HG03457 (cell line): Measurements from ENCODE around the gene CNN3.

Experiments
- ATAC-seq: cut with Tn5 transposase; IDR thresholded peaks from one replicate; pipeline ENCODE4 v1.9.1; 2021; ENCODE audit warnings: moderate number of reproducible peaks; ENCODE audit not compliant: unreplicated experiment

The CNN3 gene

DNA sequence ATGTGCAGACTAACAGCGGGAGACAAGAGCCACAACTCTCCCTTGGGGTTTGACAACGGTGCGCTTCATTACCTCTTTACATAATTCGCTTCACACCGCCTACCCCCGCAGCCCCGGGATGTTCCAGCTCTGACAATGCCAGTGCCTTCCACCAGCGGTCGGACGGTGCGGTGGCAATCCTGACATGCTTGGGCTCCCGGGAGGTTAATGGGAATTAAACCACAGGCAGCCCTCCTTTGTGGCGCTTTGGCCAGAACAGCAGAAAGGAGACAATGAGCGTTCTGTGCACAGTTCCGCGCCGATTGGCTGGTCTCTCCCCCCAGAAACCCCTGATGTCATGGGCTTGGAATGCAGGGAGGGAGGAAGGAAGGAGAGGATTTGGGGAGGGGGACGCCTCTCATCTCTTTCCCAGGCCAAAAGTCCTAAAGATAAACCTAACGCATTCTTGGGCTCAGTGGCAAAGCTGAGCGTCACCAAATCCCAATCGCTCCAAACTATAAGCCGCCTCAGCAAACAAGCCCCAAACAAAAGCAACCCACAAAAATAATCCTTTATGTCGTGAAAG lies 1.3 kb downstream of the CNN3 start:
- no peak for ATAC-seq

DNA sequence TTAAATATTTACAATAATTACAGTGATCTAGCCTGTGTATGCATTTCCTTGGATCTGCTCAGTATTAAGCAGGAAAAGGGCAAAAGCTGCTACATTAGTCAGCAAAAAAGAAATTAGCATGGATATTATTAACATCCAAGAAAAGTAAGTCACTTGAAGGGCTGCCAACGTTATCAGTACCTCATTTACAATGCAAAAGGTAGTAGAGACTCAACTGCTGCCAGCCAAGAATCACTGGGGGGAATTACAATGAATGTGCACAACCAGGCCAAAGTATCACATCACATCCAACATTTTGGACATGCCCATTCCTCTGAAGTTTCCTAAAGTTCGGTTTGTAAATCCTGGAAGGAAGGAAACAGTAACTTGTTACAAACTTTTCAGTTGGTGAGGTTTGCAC lies 1.9 kb downstream of the CNN3 start:
- no peak for ATAC-seq

DNA sequence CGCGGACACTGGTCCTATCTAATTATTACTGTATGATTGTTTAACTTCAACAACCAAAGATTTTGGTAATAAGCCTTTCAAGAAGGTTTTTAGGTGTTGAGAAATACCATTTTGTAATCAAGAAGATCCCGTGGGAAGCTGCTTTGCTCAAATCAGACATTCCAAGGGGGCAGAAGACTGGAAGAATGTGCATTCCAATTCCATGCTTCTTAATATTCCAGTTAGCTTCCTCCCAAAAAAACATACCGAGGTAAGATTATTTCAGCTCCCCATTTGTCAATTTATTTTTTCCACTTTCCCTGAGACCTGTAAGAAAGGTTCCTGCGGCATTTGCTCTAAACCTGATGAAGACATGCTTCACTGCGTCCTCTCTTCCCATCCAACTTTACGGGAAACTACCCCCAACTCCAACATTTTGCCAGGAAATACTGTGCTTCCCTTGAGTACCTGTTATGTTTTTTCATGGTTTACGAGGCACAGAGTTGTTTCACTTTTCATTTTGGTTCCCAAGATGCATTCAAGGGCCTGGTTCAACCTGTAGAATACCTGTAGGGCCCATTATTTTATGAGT lies 4.1 kb downstream of the CNN3 start:
- ATAC-seq, result no peak

DNA sequence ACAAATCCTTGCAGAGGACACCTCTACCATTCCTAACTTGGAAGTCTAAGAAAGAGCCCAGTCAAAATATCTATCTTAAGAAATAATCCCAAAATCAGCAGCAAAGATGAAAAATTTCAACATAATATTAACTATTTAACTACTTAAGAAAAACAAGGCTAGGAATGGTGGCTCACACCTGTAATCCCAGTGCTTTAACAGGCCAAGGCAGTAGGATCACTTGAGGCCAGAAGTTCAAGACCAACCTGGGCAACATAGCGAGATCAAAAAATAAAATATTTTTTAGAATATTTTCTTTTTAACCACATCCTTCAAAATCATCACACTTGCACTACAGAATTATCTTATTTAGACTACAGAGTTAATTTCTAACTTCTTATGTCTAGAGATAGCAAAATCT lies 4.9 kb downstream of the CNN3 start:
- ATAC-seq, result no peak

DNA sequence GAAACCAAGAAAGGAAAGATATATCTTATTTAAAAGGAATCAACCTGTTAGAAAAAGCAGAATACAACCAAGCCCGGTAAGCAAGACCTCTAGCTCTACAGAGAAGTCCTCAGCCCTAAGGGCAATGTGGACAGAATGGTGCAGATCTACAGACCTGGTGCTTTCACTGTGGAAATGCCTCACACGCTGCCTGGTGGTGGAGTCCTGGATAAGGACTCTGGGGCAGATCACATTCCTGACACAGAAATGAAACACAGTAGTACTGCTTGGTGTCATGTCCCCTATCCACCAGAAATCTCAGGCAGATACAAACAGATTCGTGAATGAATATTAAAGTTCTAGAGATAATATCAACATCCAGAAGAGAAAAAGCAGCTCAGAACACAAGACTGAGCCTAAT lies 6.8 kb downstream of the CNN3 start:
- no peak for ATAC-seq

DNA sequence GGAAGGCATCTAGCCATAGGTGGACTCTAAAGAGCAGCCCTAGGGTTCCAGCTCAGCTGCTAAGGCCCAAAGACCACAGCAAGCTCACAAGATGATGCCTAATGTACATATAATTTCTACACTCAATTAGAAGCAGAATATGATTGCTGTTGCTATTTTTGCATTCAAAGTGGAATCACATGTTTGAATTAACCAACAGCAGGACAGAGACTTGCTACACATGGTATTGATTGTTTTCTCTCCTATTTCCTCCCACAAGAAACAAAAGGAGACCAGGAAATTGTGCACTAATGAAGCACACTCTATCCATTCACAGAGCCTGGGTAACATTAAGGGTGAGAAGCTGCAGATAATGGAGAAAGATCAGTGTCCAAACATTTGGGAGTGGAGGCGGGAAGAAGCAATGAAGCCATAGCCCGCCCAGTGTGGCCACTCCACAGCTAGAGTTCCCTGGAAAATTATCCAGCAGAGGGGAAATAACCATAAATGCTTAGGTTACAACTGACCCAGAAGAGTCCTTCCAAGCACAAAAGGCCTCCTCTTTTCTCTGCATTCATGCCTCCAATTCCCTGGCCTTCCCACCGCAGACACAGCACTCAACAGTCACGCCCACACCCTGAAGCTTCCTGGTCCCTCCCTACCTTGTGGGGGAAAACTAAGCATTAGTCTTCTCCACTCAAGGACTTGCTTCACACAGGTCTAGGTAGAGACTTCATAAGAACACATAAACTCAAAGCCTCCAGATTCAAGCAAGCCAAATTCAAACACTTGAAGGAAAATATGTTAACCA lies 7.5 kb downstream of the CNN3 start:
- ATAC-seq, result no peak

DNA sequence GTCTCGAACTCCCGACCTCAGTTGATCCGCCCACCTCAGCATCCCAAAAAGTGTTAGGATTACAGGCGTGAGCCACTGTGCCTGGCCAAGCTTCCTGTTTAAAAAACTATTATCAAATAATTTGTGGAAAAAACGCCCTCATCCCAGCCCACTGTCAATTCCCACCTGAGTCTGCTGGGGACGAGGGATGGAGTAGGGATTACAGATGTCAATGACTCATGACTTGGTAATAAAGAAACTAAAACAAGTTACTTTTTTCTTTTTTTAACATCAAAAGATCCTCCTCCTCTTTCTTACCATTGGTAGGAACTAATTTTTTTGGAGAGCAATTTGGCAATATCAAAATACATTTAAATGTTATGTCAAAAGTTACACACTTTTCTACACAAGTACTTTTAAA lies 9.7 kb downstream of the CNN3 start:
- no peak for ATAC-seq

DNA sequence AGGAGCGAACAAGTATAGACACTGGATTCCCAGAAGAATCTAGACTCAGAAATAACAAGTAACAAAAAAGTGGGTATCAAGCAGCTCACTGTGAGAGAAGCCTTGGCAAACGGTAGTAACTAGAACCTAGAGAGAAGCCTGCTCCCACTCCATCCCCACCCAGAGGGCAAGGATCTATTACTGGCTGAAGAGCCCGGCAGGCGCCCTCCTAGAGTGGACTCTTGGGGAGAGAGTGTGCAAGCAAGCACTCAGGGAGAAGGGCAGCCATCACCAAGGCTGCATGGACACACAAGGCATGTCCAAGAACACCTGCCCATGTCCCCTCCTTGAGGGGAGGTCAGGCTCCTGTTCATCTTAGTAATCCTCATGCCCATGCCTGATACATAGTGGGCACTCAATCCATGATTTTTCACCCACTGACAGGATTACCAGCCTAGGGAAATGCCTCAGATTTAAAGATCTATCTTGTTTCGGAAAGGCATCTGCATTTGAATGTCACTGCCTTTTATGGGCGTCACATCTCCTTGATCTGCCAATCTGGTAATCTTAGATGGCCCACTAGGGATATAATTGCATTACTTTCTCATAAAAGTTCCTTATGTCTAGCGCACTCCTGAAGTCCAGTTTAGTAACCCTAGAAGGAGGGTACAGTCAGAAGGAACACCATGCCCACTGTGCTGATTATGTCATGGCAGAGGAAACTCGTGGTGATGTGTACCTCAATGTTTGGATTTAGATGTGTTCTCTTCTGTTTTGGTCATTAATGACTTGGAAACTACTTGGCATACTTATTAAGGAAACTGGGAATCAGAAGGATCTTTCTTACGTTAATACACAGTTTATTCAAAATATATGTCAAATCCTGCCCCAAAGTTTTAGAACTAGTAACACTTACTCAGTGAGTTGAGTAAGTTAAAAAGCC lies 14.4 kb downstream of the CNN3 start:
- ATAC-seq, result no peak

DNA sequence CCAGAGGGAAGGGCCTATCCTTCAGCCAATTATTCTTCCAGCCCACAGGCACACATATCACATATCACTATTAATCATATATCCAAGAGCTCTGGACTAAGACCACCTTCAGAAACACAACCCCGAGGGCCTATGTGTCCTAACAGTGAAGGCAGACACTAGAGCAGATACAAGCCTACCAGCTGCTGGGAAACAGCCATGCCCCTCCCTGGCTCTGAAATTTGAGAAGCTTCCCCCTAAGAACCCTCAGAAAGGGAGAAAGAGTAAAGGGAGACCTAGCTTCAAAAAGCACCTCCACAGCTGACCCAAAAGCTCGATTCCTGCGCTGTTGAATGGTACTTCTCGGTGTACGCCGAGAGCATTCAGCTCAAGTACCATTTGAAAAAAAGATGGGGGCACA lies 17.4 kb downstream of the CNN3 start:
- no peak for ATAC-seq

DNA sequence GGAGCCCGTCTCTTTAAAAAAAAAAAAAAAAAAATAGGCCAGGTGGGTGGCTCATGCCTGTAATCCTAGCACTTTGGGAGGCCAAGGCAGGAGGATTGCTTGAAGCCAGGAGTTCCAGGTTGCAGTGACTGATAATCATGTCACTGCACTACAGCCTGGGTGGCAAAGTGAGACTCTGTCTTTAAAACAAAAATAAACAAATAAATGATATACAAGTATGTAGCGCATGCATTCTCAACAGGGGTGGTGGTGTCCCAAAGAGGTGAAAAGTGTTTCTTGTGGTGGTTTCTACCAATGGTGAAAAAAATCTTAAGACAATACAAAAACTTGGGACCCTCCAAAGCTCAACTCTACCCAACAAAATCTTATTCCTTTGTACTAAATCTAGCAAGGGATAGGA lies 17.9 kb downstream of the CNN3 start:
- ATAC-seq, result no peak

DNA sequence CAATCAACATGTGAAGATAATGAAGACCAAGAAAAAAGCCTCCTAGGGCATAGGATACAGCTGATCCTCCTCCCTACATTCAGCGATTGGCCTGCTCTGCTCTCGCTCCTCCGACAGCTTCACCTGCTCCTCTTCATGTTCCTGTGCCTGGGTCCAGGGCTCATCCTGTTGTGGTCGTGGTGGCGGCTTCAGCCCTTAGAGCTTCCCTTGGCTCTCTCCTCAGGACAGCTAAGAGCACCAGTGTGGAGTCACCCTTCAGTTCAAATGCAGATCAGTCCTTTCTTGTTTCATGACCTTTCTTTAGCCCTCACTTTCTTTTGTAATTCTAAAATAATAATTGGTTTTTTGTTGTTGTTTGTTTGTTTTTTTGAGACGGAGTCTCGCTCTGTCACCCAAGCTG lies 18.7 kb downstream of the CNN3 start:
- ATAC-seq, result no peak

DNA sequence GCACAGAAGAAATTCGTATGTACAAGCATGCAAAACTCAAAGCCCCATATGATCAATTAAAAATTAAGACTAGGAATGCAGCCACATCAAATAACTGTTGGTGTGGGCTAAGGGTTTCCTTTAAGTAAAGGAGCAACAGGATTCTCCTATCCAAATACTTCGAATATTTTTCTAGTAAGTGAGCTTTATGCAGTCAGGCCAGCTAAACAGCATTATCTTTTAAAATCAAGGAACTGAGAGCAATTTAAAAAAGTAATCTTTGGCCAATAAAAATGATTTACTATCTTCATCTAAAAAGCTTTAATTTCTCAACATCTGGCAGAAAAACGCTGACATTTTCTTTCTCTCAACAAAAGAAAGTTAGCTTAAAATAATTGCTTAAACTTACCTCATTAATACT lies 19.8 kb downstream of the CNN3 start:
- no peak for ATAC-seq

DNA sequence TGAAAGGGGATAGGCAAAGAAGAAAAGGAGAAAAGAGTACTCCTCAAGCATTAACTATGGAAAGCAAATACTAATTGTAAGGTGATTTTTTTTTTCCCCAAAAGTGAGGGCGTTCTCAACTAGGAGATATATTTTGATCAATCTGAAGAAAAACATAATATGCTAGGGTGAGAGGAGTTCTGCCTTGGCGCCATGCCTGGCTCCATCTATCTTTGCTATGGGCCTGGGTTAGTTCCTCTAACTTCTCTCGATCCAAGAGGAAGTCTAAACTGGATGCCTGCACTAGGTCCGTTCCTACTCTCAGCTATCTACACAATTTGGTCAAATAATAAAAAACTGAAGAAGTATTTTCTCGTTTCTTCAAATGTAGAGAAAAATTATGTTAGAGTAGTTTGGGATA lies 20.5 kb downstream of the CNN3 start:
- ATAC-seq, result no peak

DNA sequence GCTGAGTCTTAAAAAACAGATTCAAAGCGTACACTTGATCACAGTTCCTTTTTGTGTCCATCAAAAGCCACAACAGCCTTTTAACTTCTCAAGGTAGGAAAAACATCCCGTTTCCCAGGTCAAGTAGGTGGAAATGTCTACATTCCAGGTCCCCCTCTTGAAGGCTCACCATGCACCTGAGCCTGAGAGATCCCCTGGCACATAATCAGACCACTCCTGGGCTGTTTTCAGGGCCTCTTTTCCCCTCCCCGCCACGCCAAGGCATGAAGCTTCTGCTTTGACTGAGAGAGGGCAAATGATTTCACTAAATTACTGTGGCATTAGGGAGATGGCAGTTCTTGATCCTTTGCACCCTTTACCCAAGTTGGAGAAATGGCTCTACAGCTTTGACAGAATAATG lies 21.7 kb downstream of the CNN3 start:
- no peak for ATAC-seq

DNA sequence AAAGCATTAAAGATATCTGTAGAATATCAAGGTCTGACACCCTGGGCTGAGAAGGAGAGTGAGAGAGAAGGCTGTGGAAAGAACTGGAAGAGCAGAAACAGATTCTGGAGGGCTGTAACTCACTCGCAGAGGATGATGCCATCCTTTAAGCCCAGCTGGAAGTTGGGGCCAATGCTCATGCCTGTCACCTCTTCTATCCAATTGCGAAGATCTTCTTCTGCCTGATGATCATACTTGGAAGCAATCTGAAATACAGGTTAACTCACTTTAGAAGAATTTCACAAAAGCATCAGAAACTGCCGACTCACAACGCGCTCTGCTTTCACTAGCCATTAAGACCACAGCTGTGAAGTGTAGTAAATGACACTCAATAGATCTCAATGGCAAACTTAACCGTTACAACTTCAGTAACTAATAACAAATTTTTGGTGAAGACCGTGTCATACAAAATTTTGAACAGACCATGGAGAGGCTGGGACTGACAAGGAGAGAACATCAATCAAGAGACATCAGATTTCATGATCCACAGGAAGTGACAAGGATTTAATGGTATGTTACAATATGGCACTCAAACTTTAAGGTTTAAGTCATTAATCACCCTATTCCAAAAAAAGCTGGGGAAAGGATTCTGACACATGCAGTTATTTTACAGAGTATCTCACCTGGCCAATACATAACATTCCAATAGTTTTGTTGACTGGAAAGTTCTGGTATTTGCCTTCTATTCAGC lies 23.5 kb downstream of the CNN3 start:
- ATAC-seq, result no peak

DNA sequence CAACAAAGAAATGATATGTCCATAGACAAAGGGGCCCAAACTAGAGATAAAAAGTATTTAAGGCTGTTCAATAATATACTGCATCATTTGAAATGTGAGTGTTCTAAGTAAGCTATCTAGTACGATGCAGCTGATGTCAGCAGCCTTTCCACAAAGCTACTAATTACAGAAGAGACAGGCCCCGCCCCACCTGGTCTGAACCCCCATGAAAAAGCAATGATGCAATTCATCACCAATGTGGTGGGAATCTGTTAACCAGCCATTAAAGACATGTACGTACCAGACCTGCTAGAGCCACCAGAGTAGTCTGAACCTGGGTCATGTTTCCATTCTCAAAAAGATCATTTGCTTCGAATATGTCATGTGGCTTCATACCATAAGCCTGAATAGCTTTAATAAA lies 25.1 kb downstream of the CNN3 start:
- ATAC-seq, result no peak

DNA sequence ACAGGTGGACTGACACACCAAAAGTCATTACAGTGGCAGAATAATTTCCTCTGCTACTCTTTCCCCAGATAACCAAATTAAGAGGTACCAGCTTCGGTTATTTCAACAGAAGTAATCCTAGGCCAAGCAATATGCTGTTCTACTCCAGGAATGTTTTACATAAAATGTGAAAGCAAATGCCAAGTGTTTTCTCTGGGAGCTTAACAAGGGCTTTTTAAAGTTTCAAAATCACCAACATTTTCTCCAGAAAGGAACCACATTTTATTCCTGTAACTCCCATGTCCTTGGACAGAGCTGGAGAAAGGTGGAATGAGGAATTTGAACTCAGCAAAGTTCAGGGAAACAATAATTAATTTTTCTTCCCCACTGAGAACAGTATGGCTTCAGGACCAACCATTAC lies 27.2 kb downstream of the CNN3 start:
- ATAC-seq, result no peak

DNA sequence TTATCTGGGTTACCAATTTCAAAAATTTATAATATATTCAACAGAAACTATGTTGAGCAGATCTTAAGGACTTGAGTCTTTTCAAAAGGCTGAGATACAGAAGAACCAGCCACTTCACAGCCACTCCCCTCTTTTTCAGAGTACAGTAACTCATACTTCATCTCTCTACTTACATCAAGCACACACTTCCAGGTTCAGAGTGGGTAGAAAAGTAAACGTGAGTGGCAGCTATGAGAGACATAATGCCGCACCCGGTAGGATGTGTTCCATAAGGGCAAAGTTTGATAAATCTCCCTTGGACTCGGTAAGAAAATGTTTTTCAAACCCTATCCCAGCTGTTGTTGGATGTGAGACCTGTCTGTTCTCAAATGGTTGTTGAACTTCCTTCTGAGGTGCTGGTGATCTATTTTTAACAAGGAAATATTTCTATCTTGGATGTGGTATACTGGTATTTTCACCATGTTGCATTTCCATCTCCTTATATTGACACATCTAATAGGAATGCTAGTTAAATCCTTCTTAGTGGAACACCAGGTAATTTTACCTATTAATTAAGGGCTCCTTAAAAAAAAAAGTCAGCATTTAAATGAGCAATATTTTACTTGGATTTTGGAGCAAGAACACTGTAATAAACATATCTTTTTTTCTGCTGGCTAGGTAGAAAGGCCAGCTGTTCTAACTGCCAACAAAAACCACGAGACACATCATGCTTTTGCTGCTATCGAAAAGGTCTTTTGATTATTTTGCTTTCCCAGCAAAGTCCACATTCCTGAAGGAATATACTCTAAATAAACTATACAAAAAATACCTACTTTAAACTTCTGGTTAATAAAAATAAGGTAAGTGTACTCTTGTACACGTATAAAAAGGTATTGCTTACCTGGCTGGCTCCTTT lies 28.2 kb downstream of the CNN3 start:
- no peak for ATAC-seq

DNA sequence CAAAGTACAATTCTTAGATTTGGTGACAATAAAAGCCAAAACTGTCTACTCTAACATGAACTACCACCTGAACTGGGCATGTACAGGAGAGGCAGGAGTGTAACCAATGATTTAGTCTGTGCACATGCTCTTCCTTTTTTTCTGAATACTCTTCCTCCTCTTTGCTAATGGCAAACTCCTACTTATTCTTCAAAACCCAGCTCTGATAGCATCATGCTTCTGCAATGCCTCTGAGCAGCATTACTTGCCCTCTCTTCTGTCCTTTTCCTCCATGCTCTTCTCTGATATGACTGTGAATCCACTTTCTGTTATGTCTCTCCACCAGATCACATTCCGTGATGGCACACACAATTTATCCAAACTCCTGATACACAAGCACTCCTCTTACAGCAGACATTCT lies 31.4 kb downstream of the CNN3 start:
- ATAC-seq, result no peak

DNA sequence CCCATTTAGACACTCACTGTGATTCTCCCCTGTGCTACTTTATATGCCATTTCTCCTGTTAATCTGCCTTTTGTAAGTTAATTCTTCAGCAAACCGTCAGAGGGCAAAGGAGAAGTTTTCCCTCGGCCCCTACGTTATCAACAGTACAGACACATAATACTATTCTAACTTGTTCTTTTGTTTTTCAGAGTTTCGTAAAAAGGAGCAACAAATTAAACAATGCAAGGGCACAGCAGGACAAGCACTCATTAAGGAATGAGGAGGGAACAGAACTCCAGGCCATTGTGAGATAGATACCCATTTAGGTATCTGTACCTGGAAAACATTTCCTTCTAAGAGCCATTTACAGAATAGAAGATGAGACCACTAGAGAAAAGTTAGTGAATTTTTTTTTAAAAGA lies 32.3 kb downstream of the CNN3 start:
- ATAC-seq, result no peak
